ENCODE data around the gene HYAL2.

HYAL2 gene

DNA sequence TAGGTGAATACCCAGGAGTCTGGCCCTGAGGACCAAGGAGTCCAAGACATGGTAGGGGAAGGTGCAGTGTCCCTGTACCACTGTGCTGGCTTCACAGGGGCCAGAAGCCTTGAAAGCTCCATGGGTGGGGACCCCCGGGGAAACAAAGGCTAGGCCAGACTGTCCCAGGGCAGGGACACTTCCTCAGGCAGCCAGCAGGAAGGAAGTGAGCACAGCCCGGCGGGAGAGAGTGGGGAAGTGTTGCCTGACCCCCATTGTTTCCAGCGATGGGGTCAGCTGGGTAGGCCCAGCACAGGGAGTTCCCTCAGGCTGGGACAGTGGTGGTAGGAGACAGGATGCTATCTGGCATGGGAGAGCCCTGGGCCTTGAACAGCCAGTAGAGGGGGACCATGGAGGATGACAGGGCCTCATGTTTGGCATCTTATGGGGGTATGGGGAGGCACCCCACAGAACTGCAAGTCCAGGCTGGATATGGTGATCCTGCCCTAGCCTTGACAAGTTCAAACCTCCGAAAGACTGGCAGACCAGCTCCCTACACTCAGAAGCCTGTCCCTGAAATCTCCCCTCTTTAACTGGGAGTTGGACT lies 1.2 kb upstream of the HYAL2 start:
- no peak for TF ChIP-seq CTCF (IDR thresholded peaks at IDR 0.05; ENCODE audit: insufficient read depth, low read depth, low read length, missing control alignments)
- H3K4me3 ChIP-seq (ENCODE audit: low read depth, low read length) = no peak overlapping the region
- DNase-seq (ENCODE audit: low read depth) = no peak

GRCh38 chr3:50323092-50323600 lies 601 bp upstream of the HYAL2 start:
- DNase-seq (ENCODE audit: low read depth) = no peak
- TF ChIP-seq CTCF (IDR thresholded peaks at IDR 0.05; ENCODE audit: insufficient read depth, low read depth, low read length, missing control alignments) = no peak
- no peak overlapping the region for H3K4me3 ChIP-seq (ENCODE audit: low read depth, low read length)

- no peak for DNase-seq (ENCODE audit: low read depth)
- peak overlapping the region; percentile 81 for H3K4me3 ChIP-seq (ENCODE audit: low read depth, low read length)
- TF ChIP-seq CTCF (IDR thresholded peaks at IDR 0.05; ENCODE audit: insufficient read depth, low read depth, low read length, missing control alignments) = no peak
These were observed 495 bp downstream of the HYAL2 start for GRCh38 chr3:50322115-50322385.

DNA sequence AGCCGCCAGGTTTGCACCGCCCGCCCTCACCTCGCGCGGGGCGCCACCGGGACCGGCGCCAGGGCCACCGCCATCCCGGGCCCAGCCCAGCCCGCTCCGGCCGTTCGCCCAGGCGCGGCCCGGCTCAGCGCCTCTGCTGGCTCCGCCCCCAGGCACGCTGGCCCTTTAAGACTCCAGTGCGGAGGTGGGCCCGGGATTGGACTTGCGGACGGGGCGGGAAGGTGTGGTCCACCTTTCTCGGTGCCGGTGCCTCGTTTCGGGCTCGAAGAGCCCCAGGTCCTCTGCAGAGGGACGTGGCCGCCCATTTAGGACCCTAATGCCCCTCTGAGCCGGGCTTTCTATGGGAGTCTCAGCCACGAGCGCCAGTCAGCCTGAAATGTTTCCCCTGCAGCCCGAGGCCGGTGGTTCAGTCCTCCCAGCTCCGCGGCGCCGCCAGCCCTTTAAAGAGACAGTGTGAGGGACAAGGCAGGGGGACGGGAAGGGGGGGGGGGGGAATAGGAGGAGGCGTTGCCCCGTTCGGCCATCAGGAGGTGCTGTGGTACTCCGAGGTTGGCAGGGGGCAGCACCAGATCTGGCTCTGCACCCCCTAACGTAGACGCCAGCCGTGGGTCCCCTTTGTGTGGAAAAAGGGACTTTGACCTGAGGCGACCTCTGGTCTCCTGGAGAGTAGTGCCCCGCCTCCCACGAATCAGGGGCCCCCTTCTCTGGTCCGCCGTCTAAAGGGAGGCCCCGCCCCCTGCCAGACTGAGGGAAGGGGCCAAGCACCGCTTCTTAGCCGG lies 1.0 kb downstream of the HYAL2 start:
- peak overlapping the region; percentile 81 for H3K4me3 ChIP-seq (ENCODE audit: low read depth, low read length)
- TF ChIP-seq CTCF (IDR thresholded peaks at IDR 0.05; ENCODE audit: insufficient read depth, low read depth, low read length, missing control alignments) = peak; percentile 56
- DNase-seq (ENCODE audit: low read depth) = peak; percentile 91

GRCh38 chr3:50320853-50321335 lies 1.7 kb downstream of the HYAL2 start:
- peak; percentile 71 for DNase-seq (ENCODE audit: low read depth)
- H3K4me3 ChIP-seq (ENCODE audit: low read depth, low read length) = peak overlapping the region; percentile 81
- no peak for TF ChIP-seq CTCF (IDR thresholded peaks at IDR 0.05; ENCODE audit: insufficient read depth, low read depth, low read length, missing control alignments)

DNA sequence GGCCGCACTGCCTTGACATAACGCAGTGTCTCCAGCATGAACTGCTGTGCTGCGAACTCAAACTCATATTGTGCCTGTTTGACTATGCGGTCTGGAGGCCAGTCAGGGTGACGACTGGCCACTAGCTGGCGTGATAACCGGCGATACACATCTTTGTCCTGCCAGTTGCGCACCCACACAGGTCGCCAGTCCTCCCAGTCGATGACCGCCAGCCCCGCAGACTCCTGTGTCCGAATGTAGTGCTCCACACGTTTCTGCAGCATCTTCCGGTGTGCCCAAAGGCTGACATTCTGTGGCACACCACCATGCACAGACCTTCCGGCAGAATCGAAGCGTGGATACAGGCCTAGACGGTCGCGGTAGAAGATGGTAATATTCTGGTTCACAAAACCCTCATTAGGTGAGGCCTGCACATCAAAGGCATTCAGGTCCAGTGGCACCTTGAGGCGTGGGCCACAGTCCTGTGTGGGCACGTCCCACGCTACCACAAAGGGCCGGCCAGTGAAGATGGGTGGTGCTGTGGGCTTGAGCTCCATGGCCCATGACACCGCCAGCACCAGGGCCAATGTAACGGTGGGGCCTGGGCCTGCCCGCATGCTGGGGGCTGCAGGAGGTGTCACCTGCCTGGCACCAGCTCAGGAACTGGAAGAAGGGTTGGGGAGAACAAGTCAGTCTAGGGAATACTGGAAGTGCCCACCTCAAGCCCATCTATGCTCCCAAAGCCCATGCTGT lies 2.5 kb downstream of the HYAL2 start:
- no peak for DNase-seq (ENCODE audit: low read depth)
- no peak for TF ChIP-seq CTCF (IDR thresholded peaks at IDR 0.05; ENCODE audit: insufficient read depth, low read depth, low read length, missing control alignments)
- peak overlapping the region; percentile 81 for H3K4me3 ChIP-seq (ENCODE audit: low read depth, low read length)

Data from GM12865 (cell line).